Ammon's horn (tissue), 1 donor: Measurements from ENCODE around the gene NCLN.
"Not testable (repeated sequence)": the region's sequence is repeated elsewhere in the genome, so short reads cannot be mapped to it uniquely, and the experiment has no call there.

Experiments used
- DNase-seq: peaks from one replicate; pipeline ENCODE4 v3.0.0-alpha.2; 2016; ENCODE audit warnings: low spot score

NCLN gene

GRCh38 chr19:3183721-3184641 lies 1.7 kb upstream of the NCLN start:
- DNase-seq: no peak

GRCh38 chr19:3184847-3185460 lies 776 bp upstream of the NCLN start:
- DNase-seq: no peak

GRCh38 chr19:3186160-3186688 lies 494 bp downstream of the NCLN start:
- DNase-seq: no peak

GRCh38 chr19:3186891-3187661 lies 1.3 kb downstream of the NCLN start:
- DNase-seq: no peak

GRCh38 chr19:3187662-3188511 lies 2.2 kb downstream of the NCLN start:
- DNase-seq: no peak

GRCh38 chr19:3188627-3189596 lies 3.2 kb downstream of the NCLN start:
- no peak for DNase-seq

GRCh38 chr19:3189702-3190469 lies 4.2 kb downstream of the NCLN start:
- no peak for DNase-seq

- no peak for DNase-seq
Measured at GRCh38 chr19:3190470-3190770, 4.7 kb downstream of the NCLN start.

- DNase-seq: no peak
Measured at GRCh38 chr19:3190921-3191805, 5.4 kb downstream of the NCLN start.

GRCh38 chr19:3191806-3192104 lies 6.0 kb downstream of the NCLN start:
- not testable (repeated sequence) for DNase-seq

GRCh38 chr19:3192228-3192635 lies 6.5 kb downstream of the NCLN start:
- no peak for DNase-seq

GRCh38 chr19:3192684-3193083 lies 7.0 kb downstream of the NCLN start:
- DNase-seq: no peak

- DNase-seq: no peak
Measured at GRCh38 chr19:3193256-3194105, 7.8 kb downstream of the NCLN start.

GRCh38 chr19:3194106-3195087 lies 8.7 kb downstream of the NCLN start:
- no peak for DNase-seq

- no peak for DNase-seq
Measured at GRCh38 chr19:3196064-3196932, 10.6 kb downstream of the NCLN start.

GRCh38 chr19:3196933-3197205 lies 11.1 kb downstream of the NCLN start:
- no peak for DNase-seq
